Measurements from ENCODE around the gene TOMM20L.

DNA sequence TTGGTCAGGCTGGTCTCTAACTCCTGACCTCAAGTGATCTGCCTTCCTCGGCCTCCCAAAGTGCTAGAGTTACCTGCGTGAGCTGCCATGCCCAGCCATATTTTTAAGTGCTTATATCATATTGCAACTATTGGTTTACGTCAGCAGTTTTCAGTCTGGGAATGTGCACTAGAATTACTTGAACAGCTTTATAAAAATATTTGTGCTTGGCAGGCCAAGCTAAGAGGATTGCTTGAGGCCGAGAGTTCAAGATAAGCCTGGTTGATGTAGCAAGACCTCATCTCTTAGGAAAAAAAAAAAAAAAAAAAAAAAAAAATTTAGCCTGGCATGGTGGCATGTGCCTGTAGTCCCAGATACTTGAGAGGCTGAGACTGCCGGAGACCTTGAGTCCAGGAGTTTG is 48.9 kb downstream of the TOMM20L start:
- TF ChIP-seq, protein P1, sequence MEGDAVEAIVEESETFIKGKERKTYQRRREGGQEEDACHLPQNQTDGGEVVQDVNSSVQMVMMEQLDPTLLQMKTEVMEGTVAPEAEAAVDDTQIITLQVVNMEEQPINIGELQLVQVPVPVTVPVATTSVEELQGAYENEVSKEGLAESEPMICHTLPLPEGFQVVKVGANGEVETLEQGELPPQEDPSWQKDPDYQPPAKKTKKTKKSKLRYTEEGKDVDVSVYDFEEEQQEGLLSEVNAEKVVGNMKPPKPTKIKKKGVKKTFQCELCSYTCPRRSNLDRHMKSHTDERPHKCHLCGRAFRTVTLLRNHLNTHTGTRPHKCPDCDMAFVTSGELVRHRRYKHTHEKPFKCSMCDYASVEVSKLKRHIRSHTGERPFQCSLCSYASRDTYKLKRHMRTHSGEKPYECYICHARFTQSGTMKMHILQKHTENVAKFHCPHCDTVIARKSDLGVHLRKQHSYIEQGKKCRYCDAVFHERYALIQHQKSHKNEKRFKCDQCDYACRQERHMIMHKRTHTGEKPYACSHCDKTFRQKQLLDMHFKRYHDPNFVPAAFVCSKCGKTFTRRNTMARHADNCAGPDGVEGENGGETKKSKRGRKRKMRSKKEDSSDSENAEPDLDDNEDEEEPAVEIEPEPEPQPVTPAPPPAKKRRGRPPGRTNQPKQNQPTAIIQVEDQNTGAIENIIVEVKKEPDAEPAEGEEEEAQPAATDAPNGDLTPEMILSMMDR (IDR thresholded peaks at IDR 0.05): no peak
- TF ChIP-seq EP300 (IDR thresholded peaks at IDR 0.05): no peak
- TF ChIP-seq POLR2A (IDR thresholded peaks at IDR 0.05): no peak
